GM18499 (cell line): Measurements from ENCODE around the gene ZNF438.
"Not testable (repeated sequence)": the region's sequence is repeated elsewhere in the genome, so short reads cannot be mapped to it uniquely, and the experiment has no call there.

Experiments used
- ATAC-seq: cut with Tn5 transposase; IDR thresholded peaks from one replicate; pipeline ENCODE4 v1.9.1; 2021; ENCODE audit warnings: moderate number of reproducible peaks; ENCODE audit not compliant: insufficient read depth, unreplicated experiment

The ZNF438 gene

DNA sequence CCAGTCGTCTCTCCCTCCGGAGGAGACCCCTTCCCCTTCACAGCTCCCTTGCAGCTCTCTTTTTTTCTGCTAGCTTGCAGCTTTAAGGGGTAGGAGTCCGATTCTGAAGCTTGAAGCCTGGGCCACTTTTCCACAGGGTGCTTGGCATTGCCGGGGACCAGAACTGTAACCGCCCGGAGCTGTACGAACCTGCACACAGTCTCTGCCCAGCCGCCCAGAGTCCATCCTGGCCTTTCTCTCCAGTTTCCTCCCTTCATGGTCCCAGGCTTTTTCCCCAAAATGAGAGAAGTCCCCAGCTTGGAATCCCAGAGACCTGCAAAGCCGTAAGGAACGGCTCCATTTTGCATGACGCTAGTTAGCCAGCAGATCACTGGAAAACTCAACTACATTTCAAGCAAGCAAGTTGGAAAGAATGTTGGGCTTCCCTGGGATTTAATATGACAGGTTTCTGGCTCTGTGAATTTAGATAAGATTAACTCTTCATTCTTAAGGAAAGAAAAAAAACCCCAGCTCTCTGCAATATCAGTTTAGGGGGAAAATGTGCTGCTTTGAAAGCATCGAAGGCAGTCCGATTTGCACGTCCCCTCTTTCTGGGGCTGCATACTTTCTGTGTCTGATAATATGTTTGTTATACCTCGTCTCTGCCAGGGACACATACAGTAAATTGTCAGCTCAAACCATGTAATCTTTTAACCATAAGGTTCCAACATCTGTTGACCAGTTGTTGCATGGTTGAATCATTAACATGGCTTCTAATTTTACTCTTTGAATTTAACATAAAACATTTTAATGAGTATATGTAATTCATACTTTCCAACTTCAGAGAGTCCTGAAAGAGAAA lies 212.1 kb downstream of the ZNF438 start:
- no peak for ATAC-seq

GRCh38 chr10:30818854-30819253 lies 212.8 kb downstream of the ZNF438 start:
- no peak for ATAC-seq

GRCh38 chr10:30818010-30818660 lies 213.5 kb downstream of the ZNF438 start:
- ATAC-seq, result no peak

DNA sequence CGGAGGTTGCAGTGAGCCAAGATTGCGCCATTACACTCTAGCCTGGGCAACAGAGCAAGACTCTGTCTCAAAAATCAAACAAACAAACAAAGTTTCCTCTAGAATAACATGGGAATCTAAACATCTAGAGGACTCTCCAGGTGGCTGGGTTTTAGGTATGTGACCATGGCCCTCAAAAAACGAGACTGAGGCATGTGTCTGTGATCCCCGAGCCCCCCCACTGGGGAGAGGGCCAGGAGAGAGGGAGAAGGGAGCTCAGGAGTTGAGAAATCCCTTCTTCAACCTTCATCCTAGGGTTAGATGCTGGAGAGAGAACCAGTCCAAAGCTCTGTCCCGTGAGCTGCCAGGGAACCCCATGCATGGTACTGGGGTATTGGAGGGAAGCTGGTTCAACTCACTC lies 214.1 kb downstream of the ZNF438 start:
- no peak for ATAC-seq

DNA sequence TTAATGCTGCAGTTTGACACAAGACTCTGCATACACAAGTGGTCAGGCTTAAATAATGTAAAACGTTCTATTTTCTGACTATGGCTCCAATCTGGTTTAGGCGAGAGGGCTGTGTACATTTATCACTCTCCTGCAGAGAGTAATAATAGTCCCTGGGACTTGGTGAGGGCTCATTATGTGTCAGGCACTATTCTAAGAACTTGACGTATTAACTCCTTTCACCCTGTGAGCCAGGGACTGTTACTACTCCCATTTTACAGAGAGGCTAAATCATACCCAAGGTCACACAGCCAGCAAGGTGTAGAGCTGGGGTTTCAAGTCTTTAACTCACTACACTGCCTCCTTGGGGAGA lies 214.9 kb downstream of the ZNF438 start:
- no peak for ATAC-seq

DNA sequence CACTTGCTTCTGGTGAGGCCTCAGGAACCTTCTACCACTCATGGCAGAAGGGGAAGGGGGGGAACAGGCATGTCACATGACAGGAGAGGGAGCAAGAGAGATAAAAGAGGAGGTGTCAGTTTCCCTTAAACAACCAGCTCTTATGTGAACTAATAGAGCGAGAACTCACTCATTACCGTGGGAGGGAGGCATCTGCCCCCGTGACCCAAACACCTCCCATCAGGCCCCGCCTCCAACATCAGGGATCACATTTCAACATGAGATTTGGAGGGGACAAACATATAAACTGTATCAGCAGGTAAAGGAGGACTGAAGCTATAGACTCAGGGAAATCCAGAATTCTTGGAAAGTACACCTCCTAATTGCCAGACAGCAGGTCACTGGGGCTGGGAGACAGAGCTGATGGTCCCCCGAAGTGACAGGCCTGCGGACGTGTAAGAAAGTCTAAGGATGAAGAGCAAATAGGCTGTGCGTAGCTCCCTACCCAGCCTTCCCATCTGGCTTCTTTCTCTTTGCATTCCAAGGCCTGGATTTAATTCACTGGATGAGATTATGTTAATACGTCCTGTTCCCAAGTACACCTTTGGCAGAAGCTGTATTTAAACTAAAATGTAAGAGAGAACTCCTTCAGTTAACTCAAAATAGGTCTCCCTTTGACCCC lies 215.4 kb downstream of the ZNF438 start:
- no peak for ATAC-seq

GRCh38 chr10:30813872-30814481 lies 217.7 kb downstream of the ZNF438 start:
- ATAC-seq, result no peak

GRCh38 chr10:30812018-30812851 lies 219.4 kb downstream of the ZNF438 start:
- no peak for ATAC-seq

DNA sequence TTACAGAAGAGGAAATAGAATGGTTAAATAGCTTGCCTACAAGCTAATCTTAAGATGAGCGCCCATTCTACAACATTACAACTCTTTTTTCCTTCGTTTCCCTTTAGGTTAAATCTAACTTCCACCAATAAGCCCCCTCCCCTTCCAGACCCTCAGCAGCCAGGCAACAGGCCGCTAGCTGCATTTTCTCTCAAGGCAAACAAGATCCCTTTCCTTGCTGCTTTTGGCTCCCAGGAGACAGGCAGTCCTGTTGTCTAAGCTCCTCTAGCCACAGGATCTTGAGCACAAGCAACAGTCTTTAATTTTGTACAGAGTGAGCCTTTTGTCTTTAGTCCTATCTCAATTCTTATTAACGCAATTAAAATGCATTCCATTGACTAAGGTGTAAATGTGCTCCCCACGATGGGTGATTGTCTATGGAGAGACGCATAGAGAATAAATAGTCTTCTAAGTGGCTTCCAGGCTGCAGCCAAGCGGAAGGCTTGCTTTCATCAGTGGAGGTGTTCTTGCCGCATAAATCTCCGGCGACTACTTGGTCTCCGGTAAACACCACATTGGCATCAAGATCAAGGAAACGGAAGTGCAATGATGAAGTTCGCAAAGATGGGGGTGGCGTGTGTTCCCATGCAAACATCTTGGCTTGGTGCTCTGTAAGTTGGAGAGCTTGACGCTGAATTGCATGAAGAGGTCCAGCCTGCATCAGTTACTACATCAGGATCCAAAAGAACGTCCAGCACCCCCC lies 220.2 kb downstream of the ZNF438 start:
- no peak for ATAC-seq

DNA sequence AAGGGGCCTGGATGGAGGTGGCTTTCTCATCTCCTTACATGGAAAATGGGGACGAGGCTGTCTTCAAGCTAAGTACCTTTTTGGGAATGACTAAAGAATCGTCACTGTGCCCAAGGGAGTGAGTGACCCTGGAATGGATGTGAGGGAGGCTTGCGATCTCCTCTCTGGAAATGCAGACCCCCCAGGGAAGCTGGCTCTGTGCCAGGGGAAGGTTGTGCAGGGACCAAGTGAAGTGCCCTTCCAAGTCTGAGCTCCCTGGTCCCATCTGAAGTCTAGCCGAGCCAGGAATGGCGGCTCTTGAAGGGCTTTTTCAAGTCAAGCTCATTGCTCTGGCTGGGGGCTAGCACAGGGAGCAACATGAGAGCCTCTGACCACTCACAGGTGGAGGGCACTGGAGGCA lies 221.2 kb downstream of the ZNF438 start:
- ATAC-seq, result no peak

GRCh38 chr10:30806850-30807249 lies 224.8 kb downstream of the ZNF438 start:
- no peak for ATAC-seq

- no peak for ATAC-seq
These were observed 226.6 kb downstream of the ZNF438 start for GRCh38 chr10:30805061-30805460.

DNA sequence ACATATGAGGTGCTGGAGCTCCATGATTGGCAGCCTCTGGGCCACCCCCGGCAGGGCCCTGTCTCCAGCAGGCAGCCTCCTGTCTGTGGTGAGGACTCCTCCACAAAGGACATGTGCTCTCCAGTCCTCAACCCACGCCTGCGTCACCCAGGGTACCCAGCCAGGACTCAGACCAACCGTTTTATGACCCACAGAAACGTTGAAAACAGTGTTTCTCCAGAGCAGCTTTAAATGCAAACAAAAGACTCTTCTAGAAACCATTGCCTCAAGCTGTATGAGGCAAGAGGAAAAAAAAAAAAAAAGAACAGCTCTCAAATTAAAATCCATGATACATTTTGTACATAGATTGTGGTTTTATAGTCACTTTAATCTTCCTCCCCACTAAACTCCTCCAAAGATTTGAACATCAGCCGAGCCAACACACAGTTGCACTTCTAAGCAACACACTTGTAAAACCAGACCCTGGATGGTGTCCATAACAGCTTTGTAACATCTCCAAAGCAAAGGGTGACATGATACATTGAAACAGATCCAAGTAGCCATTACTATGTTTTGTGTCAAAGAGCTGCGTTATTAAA lies 227.1 kb downstream of the ZNF438 start:
- ATAC-seq, result no peak

DNA sequence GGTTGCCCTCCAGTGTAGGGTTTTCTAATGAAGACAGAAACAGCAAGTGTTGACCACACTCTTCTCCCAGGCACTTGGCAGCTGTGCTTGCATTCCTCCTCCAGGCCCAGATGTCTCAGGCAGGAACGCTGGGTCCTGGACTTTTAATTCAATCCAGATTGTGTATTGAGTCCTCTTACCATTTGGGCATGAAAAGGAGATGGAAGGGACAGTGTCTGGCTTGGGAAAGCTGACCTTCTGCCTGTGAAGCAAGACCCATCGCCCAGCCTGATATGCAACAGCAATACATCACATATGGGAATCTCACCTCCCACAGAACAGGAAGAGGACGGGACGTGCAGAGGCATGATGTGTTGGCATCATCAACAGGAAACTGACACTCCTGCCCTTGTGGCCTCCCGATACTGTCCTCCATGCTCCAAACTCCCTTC lies 227.8 kb downstream of the ZNF438 start:
- ATAC-seq, result no peak

GRCh38 chr10:30803058-30803457 lies 228.6 kb downstream of the ZNF438 start:
- no peak for ATAC-seq

- no peak for ATAC-seq
These were observed 231.3 kb downstream of the ZNF438 start for GRCh38 chr10:30800368-30800767.

- ATAC-seq, result no peak
These were observed 232.9 kb downstream of the ZNF438 start for GRCh38 chr10:30798646-30799185.

DNA sequence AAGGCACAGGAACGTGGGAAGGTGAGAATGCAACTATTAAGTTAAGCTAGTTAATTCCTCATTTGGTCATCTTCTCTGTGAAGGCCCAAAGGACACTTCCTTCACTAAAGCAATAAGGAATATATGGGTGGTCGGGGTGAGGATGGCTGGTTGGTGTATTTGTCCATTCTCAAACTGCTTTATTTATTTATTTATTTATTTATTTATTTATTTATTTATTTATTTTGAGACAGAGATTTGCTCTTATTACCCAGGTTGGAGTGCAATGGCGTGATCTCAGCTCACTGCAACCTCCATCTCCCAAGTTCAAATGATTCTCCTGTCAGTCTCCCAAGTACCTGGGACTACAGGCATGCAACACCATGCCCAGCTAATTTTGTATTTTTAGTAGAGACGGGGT lies 236.6 kb downstream of the ZNF438 start:
- not testable (repeated sequence) for ATAC-seq
